ENCODE results near the gene SFTPB.

DNA sequence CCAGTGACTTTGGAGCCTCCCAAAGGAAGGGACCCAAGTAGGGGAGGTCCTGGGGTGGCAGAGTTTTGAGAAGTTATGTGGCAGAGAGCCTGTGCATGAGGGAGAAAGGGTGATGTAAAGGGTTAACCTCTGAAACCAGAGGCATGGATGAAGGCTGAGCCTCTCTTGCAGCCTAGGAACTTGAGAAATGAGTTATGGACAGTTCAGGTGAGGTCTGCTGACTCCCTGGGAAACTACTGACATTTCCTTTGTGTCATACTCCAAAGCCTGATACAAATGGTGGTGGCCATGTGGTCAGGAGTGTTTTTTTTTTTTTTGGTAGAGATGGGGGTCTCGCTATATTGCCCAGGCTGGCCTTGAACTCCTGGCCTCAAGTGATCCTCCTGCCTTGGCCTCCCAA lies 13.8 kb upstream of the SFTPB start:
- TF ChIP-seq, protein P1, sequence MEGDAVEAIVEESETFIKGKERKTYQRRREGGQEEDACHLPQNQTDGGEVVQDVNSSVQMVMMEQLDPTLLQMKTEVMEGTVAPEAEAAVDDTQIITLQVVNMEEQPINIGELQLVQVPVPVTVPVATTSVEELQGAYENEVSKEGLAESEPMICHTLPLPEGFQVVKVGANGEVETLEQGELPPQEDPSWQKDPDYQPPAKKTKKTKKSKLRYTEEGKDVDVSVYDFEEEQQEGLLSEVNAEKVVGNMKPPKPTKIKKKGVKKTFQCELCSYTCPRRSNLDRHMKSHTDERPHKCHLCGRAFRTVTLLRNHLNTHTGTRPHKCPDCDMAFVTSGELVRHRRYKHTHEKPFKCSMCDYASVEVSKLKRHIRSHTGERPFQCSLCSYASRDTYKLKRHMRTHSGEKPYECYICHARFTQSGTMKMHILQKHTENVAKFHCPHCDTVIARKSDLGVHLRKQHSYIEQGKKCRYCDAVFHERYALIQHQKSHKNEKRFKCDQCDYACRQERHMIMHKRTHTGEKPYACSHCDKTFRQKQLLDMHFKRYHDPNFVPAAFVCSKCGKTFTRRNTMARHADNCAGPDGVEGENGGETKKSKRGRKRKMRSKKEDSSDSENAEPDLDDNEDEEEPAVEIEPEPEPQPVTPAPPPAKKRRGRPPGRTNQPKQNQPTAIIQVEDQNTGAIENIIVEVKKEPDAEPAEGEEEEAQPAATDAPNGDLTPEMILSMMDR (IDR thresholded peaks at IDR 0.05): no peak
- no peak for TF ChIP-seq POLR2AphosphoS5 (IDR thresholded peaks at IDR 0.05)
